ENCODE measurements around the gene TPRX2. TPM values are rescaled to one million over a fixed set of nuclear protein-coding genes. Genes with fewer than 3 reads are reported as not detected.
"Not testable (repeated sequence)": the region's sequence is repeated elsewhere in the genome, so short reads cannot be mapped to it uniquely, and the experiment has no call there.

Gene TPRX2
- total RNA-seq, 2 donors from 2014 or later: not detected

DNA sequence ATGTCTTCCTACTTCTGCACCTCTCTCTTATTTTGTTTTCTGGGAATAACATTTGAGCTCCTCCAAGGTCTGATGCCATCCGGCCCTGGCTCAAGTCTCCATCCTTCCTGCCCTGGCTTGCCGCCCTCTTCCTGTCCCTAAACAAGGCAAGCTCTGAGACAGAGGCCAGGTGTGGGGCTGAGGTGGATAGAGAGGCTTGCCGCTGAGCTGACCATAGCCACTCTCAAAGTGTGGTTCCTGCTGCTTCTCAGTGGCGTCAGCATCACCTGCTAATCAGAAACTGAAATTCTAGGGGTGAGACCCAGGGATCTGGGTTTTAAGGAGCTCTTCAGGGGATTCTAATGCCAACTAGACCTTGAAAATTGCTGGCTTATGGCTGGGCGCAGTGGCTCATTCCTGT, 6.0 kb upstream of the TPRX2 start:
- Histone ChIP-seq H3K9me3 (ENCODE audit: control insufficient read depth, low read length) (no peaks in the 10 kb centered on the region), H3K27me3 (ENCODE audit: control insufficient read depth, insufficient read depth, low read length, poor library complexity, severe bottlenecking) (no peaks in the 10 kb centered on the region), H3K4me3 (ENCODE audit: low read length) (no peak overlapping the region), H3K27ac (ENCODE audit: low read depth, low read length) (no peak overlapping the region), H3K4me1 (ENCODE audit: control insufficient read depth, insufficient read depth, low read length) (no peaks in the 10 kb centered on the region), H3K36me3 (ENCODE audit: control insufficient read depth, insufficient read depth, low read length) (no peaks in the 10 kb centered on the region), H3K9ac (ENCODE audit: extremely low read depth, low read length, poor library complexity, severe bottlenecking) (no peak overlapping the region)
- Mint-ChIP-seq H3K9me3 (no peaks in the 10 kb centered on the region), H3K27ac (no peak overlapping the region), H3K4me3 (no peak overlapping the region), H3K36me3 (ENCODE audit: low read depth) (no peaks in the 10 kb centered on the region), H3K27me3 (ENCODE audit: insufficient read depth) (no peaks in the 10 kb centered on the region), H3K4me1 (peaks cover 26% of the 10 kb centered on the region)
- TF ChIP-seq, protein P1, sequence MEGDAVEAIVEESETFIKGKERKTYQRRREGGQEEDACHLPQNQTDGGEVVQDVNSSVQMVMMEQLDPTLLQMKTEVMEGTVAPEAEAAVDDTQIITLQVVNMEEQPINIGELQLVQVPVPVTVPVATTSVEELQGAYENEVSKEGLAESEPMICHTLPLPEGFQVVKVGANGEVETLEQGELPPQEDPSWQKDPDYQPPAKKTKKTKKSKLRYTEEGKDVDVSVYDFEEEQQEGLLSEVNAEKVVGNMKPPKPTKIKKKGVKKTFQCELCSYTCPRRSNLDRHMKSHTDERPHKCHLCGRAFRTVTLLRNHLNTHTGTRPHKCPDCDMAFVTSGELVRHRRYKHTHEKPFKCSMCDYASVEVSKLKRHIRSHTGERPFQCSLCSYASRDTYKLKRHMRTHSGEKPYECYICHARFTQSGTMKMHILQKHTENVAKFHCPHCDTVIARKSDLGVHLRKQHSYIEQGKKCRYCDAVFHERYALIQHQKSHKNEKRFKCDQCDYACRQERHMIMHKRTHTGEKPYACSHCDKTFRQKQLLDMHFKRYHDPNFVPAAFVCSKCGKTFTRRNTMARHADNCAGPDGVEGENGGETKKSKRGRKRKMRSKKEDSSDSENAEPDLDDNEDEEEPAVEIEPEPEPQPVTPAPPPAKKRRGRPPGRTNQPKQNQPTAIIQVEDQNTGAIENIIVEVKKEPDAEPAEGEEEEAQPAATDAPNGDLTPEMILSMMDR (conservative IDR thresholded peaks at IDR 0.05): no peak
- DNase-seq: no peak
- 92 to 100% methylated on average over 2 to 5 of the region's 5 CpGs for WGBS, 2 experiments (ENCODE audit: insufficient coverage in 1 of 2, insufficient read length in 1 of 2)

DNA sequence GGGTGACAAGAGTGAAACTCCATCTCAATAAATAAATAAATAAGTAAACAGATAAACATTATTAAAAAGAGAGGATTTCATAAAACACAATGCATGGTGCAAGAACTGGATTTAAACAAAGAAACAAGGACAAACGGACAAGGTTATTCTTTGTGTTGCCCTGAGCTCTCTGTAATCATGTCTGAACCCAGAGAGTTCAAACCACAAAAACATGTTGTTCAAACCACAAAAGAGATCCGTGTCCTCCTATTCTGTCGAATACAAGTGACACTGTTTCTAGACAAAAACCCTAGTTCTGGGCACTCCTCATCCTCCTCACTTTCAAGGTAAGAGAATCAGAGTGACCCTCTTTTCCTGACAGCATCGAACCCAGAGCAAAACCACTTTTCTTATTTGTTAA, 4.6 kb upstream of the TPRX2 start:
- Mint-ChIP-seq H3K4me1 (peaks cover 16% of the 10 kb centered on the region), H3K27ac (no peak overlapping the region), H3K36me3 (ENCODE audit: low read depth) (no peaks in the 10 kb centered on the region), H3K4me3 (no peak overlapping the region), H3K9me3 (no peaks in the 10 kb centered on the region), H3K27me3 (ENCODE audit: insufficient read depth) (no peaks in the 10 kb centered on the region)
- Histone ChIP-seq H3K9ac (ENCODE audit: extremely low read depth, low read length, poor library complexity, severe bottlenecking) (no peak overlapping the region), H3K4me1 (ENCODE audit: control insufficient read depth, insufficient read depth, low read length) (no peaks in the 10 kb centered on the region), H3K4me3 (ENCODE audit: low read length) (no peak overlapping the region), H3K36me3 (ENCODE audit: control insufficient read depth, insufficient read depth, low read length) (no peaks in the 10 kb centered on the region), H3K27me3 (ENCODE audit: control insufficient read depth, insufficient read depth, low read length, poor library complexity, severe bottlenecking) (no peaks in the 10 kb centered on the region), H3K9me3 (ENCODE audit: control insufficient read depth, low read length) (no peaks in the 10 kb centered on the region), H3K27ac (ENCODE audit: low read depth, low read length) (no peak overlapping the region)
- 87 to 93% methylated on average over 4 of the region's 4 CpGs for WGBS, 2 experiments (ENCODE audit: insufficient coverage in 1 of 2, insufficient read length in 1 of 2)
- TF ChIP-seq, protein P1 (conservative IDR thresholded peaks at IDR 0.05): no peak
- DNase-seq: no peak

DNA sequence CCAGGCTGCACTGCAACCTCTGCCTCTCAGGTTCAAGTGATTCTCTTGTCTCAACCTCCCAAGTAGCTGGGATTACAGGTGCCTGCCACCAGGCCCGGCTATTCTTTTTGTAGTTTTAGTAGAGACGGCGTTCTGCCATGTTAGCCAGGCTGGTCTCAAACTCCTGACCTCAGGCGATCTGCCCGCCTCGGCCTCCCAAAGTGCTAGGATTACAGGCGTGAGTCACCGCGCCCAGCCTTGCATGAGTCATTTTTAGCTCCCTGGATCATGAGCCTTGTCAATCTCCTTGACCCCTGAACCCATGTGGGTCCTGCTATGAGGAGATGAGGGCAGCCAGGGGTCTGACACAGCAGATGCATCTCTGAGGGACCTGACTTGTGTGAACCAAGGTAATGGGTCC, 804 bp upstream of the TPRX2 start:
- H3K9me3 Mint-ChIP-seq; DNase-seq; H3K9ac ChIP-seq (ENCODE audit: extremely low read depth, low read length, poor library complexity, severe bottlenecking); H3K27me3 ChIP-seq (ENCODE audit: control insufficient read depth, insufficient read depth, low read length, poor library complexity, severe bottlenecking); H3K36me3 Mint-ChIP-seq (ENCODE audit: low read depth); H3K27ac Mint-ChIP-seq; H3K27ac ChIP-seq (ENCODE audit: low read depth, low read length); H3K4me3 Mint-ChIP-seq; H3K4me1 ChIP-seq (ENCODE audit: control insufficient read depth, insufficient read depth, low read length); H3K4me3 ChIP-seq (ENCODE audit: low read length); H3K36me3 ChIP-seq (ENCODE audit: control insufficient read depth, insufficient read depth, low read length); H3K4me1 Mint-ChIP-seq; H3K9me3 ChIP-seq (ENCODE audit: control insufficient read depth, low read length); H3K27me3 Mint-ChIP-seq (ENCODE audit: insufficient read depth): not testable (repeated sequence)
- WGBS, 2 experiments (ENCODE audit: insufficient coverage in 1 of 2, insufficient read length in 1 of 2): 94 to 95% methylated on average over 9 of the region's 9 CpGs

DNA sequence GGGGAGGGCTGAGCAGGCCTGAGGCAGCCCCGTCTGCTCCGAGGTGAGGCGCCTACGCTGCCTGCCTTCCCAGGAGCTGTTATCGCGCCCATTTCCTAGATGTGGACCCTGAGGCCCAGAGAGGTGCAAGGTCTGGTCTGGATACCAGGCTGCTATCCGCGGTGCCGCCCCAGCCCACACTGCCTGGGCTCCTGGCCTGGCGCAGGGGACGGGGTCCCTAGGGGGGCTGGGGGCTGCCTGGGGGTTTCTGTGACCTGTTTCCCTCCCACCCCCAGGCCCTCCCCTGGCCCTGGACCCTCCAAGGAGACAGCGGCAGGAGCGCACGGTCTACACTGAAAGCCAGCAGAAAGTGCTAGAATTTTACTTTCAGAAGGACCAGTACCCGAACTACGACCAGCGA, 803 bp downstream of the TPRX2 start:
- WGBS, 2 experiments (ENCODE audit: insufficient coverage in 1 of 2, insufficient read length in 1 of 2): 100% methylated on average over 3 of the region's 17 CpGs; no CpG with 5 or more reads in 1 of the 2 experiments
- not testable (repeated sequence) for H3K4me3 ChIP-seq (ENCODE audit: low read length); H3K27me3 Mint-ChIP-seq (ENCODE audit: insufficient read depth); H3K9me3 Mint-ChIP-seq; DNase-seq; H3K9ac ChIP-seq (ENCODE audit: extremely low read depth, low read length, poor library complexity, severe bottlenecking); H3K4me3 Mint-ChIP-seq; H3K9me3 ChIP-seq (ENCODE audit: control insufficient read depth, low read length); H3K36me3 Mint-ChIP-seq (ENCODE audit: low read depth); H3K36me3 ChIP-seq (ENCODE audit: control insufficient read depth, insufficient read depth, low read length); H3K27ac Mint-ChIP-seq; H3K4me1 Mint-ChIP-seq; H3K27ac ChIP-seq (ENCODE audit: low read depth, low read length); H3K4me1 ChIP-seq (ENCODE audit: control insufficient read depth, insufficient read depth, low read length); H3K27me3 ChIP-seq (ENCODE audit: control insufficient read depth, insufficient read depth, low read length, poor library complexity, severe bottlenecking)

Data from endodermal cell (in vitro differentiated cells).